ENCODE data around the gene NHSL1. TPM values are rescaled to one million over a fixed set of nuclear protein-coding genes. Genes with fewer than 3 reads are reported as not detected.

Gene NHSL1
- total and polyA plus RNA-seq, 9 of the 15 experiments (the other 6 are each of a cell fraction or from before 2014, with no cell fraction given): 0.09 to 0.20 TPM; not detected in 7

DNA sequence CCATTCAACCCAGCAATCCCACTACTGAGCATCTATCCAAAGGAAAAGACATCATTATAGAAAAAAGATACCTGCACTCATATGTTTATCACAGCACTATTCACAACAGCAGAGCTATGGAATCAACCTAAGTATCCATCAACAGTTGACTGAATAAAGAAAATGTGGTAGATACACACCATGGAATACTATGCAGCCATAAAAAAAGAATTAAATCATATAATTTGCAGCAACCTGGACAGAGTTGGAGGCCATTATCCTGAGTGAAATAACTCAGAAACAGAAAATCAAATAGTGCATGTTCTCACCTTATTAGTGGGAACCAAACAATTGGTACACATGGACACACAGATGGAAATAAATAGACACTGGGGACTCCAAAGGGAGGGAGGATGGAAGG lies 23.2 kb downstream of the NHSL1 start:
- no peaks in the 10 kb centered on the region for H3K4me1 ChIP-seq (replicated peaks in 1 of 2; ENCODE audit: control insufficient read depth in 2 of 2, insufficient read depth in 2 of 2, low read length in 2 of 2)
- TF ChIP-seq, protein P1, sequence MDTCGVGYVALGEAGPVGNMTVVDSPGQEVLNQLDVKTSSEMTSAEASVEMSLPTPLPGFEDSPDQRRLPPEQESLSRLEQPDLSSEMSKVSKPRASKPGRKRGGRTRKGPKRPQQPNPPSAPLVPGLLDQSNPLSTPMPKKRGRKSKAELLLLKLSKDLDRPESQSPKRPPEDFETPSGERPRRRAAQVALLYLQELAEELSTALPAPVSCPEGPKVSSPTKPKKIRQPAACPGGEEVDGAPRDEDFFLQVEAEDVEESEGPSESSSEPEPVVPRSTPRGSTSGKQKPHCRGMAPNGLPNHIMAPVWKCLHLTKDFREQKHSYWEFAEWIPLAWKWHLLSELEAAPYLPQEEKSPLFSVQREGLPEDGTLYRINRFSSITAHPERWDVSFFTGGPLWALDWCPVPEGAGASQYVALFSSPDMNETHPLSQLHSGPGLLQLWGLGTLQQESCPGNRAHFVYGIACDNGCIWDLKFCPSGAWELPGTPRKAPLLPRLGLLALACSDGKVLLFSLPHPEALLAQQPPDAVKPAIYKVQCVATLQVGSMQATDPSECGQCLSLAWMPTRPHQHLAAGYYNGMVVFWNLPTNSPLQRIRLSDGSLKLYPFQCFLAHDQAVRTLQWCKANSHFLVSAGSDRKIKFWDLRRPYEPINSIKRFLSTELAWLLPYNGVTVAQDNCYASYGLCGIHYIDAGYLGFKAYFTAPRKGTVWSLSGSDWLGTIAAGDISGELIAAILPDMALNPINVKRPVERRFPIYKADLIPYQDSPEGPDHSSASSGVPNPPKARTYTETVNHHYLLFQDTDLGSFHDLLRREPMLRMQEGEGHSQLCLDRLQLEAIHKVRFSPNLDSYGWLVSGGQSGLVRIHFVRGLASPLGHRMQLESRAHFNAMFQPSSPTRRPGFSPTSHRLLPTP (IDR thresholded peaks at IDR 0.05; ENCODE audit: borderline replicate concordance, extremely low read depth, insufficient read length): no peak
- TF ChIP-seq ZNF146 (CRISPR knock-in tag; IDR thresholded peaks at IDR 0.05; ENCODE audit: unreplicated experiment): peak; percentile 29
- no peaks in the 10 kb centered on the region for H4K20me1 ChIP-seq (replicated peaks; ENCODE audit: control insufficient read depth, insufficient read depth, low read length)
- H3K4me3 ChIP-seq: no peak overlapping the region
- H3K79me2 ChIP-seq (ENCODE audit: control insufficient read depth, insufficient read depth, low read length): no peaks in the 10 kb centered on the region
- H3K36me3 ChIP-seq (ENCODE audit: control insufficient read depth, insufficient read depth, low read length): no peaks in the 10 kb centered on the region
- no peaks in the 10 kb centered on the region for H3K9me3 ChIP-seq (replicated peaks; ENCODE audit: control insufficient read depth, insufficient read depth, low read depth, low read length)
- H2AFZ ChIP-seq (ENCODE audit: low read depth, low read length): no peak overlapping the region
- peaks cover 0 to 10% of the 10 kb centered on the region in 2 experiments; a peak in 4 of 5 replicates for H3K27me3 ChIP-seq (ENCODE audit: control insufficient read depth in 2 of 2, insufficient read depth in 2 of 2, low read length in 2 of 2)
- FAIRE-seq: no peak
- ATAC-seq: no peak
- intact Hi-C loops (cut with micrococcal nuclease): no loop called here
- CTCF ChIA-PET (ENCODE audit: low intra/inter-chr PET ratio): no interaction called here
- no peak overlapping the region for H3K27ac ChIP-seq (ENCODE audit: extremely low read depth, low read depth, low read length)
- no TSS peak for BruUV-seq (replicated peaks)
- H3K9me1 ChIP-seq (ENCODE audit: control insufficient read depth, insufficient read depth, low read length): no peaks in the 10 kb centered on the region
- H3K9ac ChIP-seq (ENCODE audit: insufficient read depth in 1 of 2, low read depth in 2 of 2, low read length in 2 of 2): no peak overlapping the region
- H3K4me2 ChIP-seq (ENCODE audit: insufficient read depth, low read length): no peak overlapping the region
- no peak for DNase-seq (ENCODE audit: extremely low read depth in 1 of 4, low spot score in 3 of 4)
- in situ Hi-C loops (cut with MboI): no loop called here
- POLR2A ChIA-PET: interaction anchor here (1.7 kb wide), 1 partner anchor 7 kb away, joined by 4 read pairs; no protein-coding TSS in a partner anchor

DNA sequence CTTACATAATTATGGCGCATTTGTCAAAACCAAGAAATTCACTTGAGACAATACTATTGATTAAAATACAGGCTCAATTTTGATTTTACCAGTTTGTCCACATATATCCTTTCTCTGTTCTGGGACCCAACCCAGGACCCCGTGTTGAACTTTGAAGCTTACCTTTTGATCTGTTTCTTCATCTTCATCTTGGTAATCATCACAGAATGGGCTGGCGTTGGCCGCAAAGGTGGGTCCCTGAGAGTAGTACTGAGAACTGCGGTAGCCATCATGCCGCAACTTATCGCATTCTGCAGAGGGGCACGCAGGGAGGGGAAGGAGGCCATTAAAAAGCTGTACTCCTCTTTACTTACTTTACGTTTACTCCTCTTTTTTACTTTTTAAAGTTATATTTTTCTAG lies 26.1 kb downstream of the NHSL1 start:
- Histone ChIP-seq H4K20me1 (replicated peaks; ENCODE audit: control insufficient read depth, insufficient read depth, low read length) (no peaks in the 10 kb centered on the region), H3K27me3 (ENCODE audit: control insufficient read depth in 2 of 2, insufficient read depth in 2 of 2, low read length in 2 of 2) (peaks cover 8 to 16% of the 10 kb centered on the region in 2 experiments; a peak in 3 of 5 replicates), H3K9me1 (ENCODE audit: control insufficient read depth, insufficient read depth, low read length) (no peaks in the 10 kb centered on the region), H3K9me3 (replicated peaks; ENCODE audit: control insufficient read depth, insufficient read depth, low read depth, low read length) (no peaks in the 10 kb centered on the region), H3K9ac (ENCODE audit: insufficient read depth in 1 of 2, low read depth in 2 of 2, low read length in 2 of 2) (no peak overlapping the region), H3K79me2 (ENCODE audit: control insufficient read depth, insufficient read depth, low read length) (no peaks in the 10 kb centered on the region), H2AFZ (ENCODE audit: low read depth, low read length) (no peak overlapping the region), H3K27ac (ENCODE audit: extremely low read depth, low read depth, low read length) (no peak overlapping the region), H3K4me2 (ENCODE audit: insufficient read depth, low read length) (no peak overlapping the region), H3K4me1 (replicated peaks in 1 of 2; ENCODE audit: control insufficient read depth in 2 of 2, insufficient read depth in 2 of 2, low read length in 2 of 2) (no peaks in the 10 kb centered on the region), H3K36me3 (ENCODE audit: control insufficient read depth, insufficient read depth, low read length) (no peaks in the 10 kb centered on the region), H3K4me3 (no peak overlapping the region)
- 8% methylated on average over 9 of the region's 9 CpGs for WGBS (ENCODE audit: insufficient coverage, low coverage, missing lambda C conversion rate)
- intact Hi-C loops (cut with micrococcal nuclease): no loop called here
- TF ChIP-seq TRIM24 (IDR thresholded peaks at IDR 0.05) (no peak), ZNF717 (CRISPR knock-in tag; IDR thresholded peaks at IDR 0.05) (no peak), GATAD2A (IDR thresholded peaks at IDR 0.05) (no peak), ZNF766 (CRISPR knock-in tag; conservative IDR thresholded peaks at IDR 0.05) (no peak), RBM34 (IDR thresholded peaks at IDR 0.05; ENCODE audit: borderline replicate concordance, insufficient read depth, low read length) (no peak), SAFB (IDR thresholded peaks at IDR 0.05; ENCODE audit: borderline replicate concordance, low read depth, low read length) (no peak), ZNF121 (CRISPR knock-in tag; conservative IDR thresholded peaks at IDR 0.05) (no peak), CHD1 (IDR thresholded peaks at IDR 0.05; ENCODE audit: low read length) (no peak), PURB (CRISPR knock-in tag; IDR thresholded peaks at IDR 0.05; ENCODE audit: low read depth) (no peak)
- TF ChIP-seq, protein P2, sequence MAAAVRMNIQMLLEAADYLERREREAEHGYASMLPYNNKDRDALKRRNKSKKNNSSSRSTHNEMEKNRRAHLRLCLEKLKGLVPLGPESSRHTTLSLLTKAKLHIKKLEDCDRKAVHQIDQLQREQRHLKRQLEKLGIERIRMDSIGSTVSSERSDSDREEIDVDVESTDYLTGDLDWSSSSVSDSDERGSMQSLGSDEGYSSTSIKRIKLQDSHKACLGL (CRISPR knock-in tag; IDR thresholded peaks at IDR 0.05; ENCODE audit: borderline replicate concordance, poor library complexity, severe bottlenecking): no peak
- no TSS peak for BruUV-seq (replicated peaks)
- FAIRE-seq (no peak), ATAC-seq (no peak), DNase-seq (ENCODE audit: extremely low read depth in 1 of 4, low spot score in 3 of 4) (no peak)
- in situ Hi-C loops (cut with MboI): no loop called here
- ChIA-PET POLR2A (interaction anchor here (0.6 kb wide), 3 partner anchors 8 to 541 kb away, joined by 3 read pairs; no protein-coding TSS in a partner anchor), CTCF (ENCODE audit: low intra/inter-chr PET ratio) (no interaction called here)

Measured in K562 (cell line).